Kidney (tissue), 14 donors: ENCODE results near the gene MYO16. TPM values are rescaled to one million over a fixed set of nuclear protein-coding genes. Genes with fewer than 3 reads are reported as not detected.

Experiments
- DNase-seq, 5 donors: peaks; one replicate each; pipeline ENCODE4 v3.0.0-alpha.2; 2013 to 2020
- FAIRE-seq: peaks from 2 replicates; lab custom pipeline; 2012; peaks lifted over from hg19 to GRCh38; lab: Jason Lieb, UNC
- H3K27ac ChIP-seq, 2 donors: one replicate each; pipeline ENCODE4 v1.7.0; 2013; ENCODE audit warnings: low read depth in 2 of 2, low read length in 2 of 2, inconsistent platforms in 1 of 2
- H3K27me3 ChIP-seq: one replicate; pipeline ENCODE4 v1.7.1; 2013; ENCODE audit warnings: low read length, inconsistent platforms; ENCODE audit not compliant: control insufficient read depth, insufficient read depth
- H3K36me3 ChIP-seq, 3 donors: one replicate each; pipeline versions ENCODE4 v1.7.0 to v1.7.1; 2013; ENCODE audit warnings: low read length in 3 of 3, control low read depth in 1 of 3, inconsistent platforms in 1 of 3; ENCODE audit not compliant: insufficient read depth in 3 of 3, control insufficient read depth in 2 of 3
- H3K4me1 ChIP-seq, 3 donors: one replicate each; pipeline versions ENCODE4 v1.7.0 to v1.7.1; 2013; ENCODE audit warnings: low read length in 3 of 3, inconsistent platforms in 1 of 3, low read depth in 1 of 3; ENCODE audit not compliant: control insufficient read depth in 2 of 3, insufficient read depth in 2 of 3
- H3K4me3 ChIP-seq, 3 donors: one replicate each; pipeline versions ENCODE4 v1.7.0 to v1.8.1; 2013; ENCODE audit warnings: low read length in 3 of 3, control low read depth in 1 of 3, inconsistent platforms in 1 of 3
- H3K9ac ChIP-seq, 3 donors: one replicate each; pipeline versions ENCODE4 v1.7.0 to v1.7.1; 2013; ENCODE audit warnings: low read length in 3 of 3, control low read depth in 1 of 3, inconsistent platforms in 1 of 3
- H3K9me3 ChIP-seq, 3 donors: one replicate each; pipeline versions ENCODE4 v1.7.0 to v1.7.1; 2013; ENCODE audit warnings: low read length in 3 of 3, control low read depth in 1 of 3, inconsistent platforms in 1 of 3; ENCODE audit not compliant: control insufficient read depth in 2 of 3, insufficient read depth in 1 of 3
- intact Hi-C: fragments of 100-400 bp; cut with DNase I; formaldehyde crosslinking; loops from one replicate; pipeline ENCODE4 v1.11.1; 2022
- polyA plus RNA-seq: library from polyadenylated mRNA; stranded (reverse); fragments of 350-450 nt; fragmentation: Illumina TruSeq; extraction: RNeasy Lipid Tissue Mini Kit (QIAGEN cat#74804); gene quantifications from one replicate; pipeline ENCODE4 v1.2.3, GENCODE V29; 2014; ENCODE audit warnings: low read depth, low replicate concordance; ENCODE audit not compliant: insufficient read depth
- total RNA-seq: library from RNA; stranded (reverse); fragmentation: NEBNext Ultra II Directional; extraction: Animal tissue kit (Norgen Biotek cat#: 25700); gene quantifications from one replicate; pipeline ENCODE4 v1.2.1, GENCODE V29; 2021
- TF ChIP-seq, protein P1 (sequence below): IDR thresholded peaks from 3 replicates; pipeline ENCODE4 v1.5.1; 2012; ENCODE audit warnings: mild to moderate bottlenecking, moderate library complexity, borderline replicate concordance; ENCODE audit not compliant: insufficient read depth; ENCODE audit errors: extremely low read depth
- donor health status: control.
- donor health status: control.
- donor health status: control.
- donor health status: control.
- donor health status: control.
- donor health status: DM: yes; HTN: yes; CAD: no.
- donor health status: Normal renal cell carcinoma (clear cell type).

The MYO16 gene
- total and polyA plus RNA-seq, 2 donors from 2014 or later = 0.22 to 0.43 TPM

DNA sequence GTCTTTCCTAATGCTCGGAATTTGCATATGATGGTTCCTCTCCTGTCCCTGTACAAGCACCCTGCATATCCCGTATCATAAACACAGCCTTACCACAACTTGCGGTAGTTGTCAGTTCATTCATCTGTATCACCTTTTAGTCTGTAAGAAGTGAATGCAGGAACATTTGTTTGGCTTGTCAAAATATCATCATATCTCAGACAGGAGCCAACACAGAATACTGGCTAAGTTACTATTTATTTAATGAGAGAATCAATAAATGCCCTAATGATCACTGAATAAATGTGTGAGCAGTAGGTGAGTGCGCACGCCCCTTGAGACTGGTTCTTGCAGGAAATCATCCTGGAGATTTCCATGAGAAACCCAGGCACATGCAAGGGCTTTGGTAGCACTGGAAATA lies 182.8 kb downstream of the MYO16 start:
- H3K4me1 ChIP-seq = no peaks in the 10 kb centered on the region
- no peaks in the 10 kb centered on the region for H3K36me3 ChIP-seq
- TF ChIP-seq, protein P1, sequence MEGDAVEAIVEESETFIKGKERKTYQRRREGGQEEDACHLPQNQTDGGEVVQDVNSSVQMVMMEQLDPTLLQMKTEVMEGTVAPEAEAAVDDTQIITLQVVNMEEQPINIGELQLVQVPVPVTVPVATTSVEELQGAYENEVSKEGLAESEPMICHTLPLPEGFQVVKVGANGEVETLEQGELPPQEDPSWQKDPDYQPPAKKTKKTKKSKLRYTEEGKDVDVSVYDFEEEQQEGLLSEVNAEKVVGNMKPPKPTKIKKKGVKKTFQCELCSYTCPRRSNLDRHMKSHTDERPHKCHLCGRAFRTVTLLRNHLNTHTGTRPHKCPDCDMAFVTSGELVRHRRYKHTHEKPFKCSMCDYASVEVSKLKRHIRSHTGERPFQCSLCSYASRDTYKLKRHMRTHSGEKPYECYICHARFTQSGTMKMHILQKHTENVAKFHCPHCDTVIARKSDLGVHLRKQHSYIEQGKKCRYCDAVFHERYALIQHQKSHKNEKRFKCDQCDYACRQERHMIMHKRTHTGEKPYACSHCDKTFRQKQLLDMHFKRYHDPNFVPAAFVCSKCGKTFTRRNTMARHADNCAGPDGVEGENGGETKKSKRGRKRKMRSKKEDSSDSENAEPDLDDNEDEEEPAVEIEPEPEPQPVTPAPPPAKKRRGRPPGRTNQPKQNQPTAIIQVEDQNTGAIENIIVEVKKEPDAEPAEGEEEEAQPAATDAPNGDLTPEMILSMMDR = no peak
- H3K27me3 ChIP-seq = no peaks in the 10 kb centered on the region
- H3K9me3 ChIP-seq = no peaks in the 10 kb centered on the region
- no peak overlapping the region for H3K9ac ChIP-seq
- FAIRE-seq (no peak), DNase-seq (no peak)
- intact Hi-C loops = no loop called here
- H3K4me3 ChIP-seq = no peak overlapping the region
- H3K27ac ChIP-seq = no peak overlapping the region

DNA sequence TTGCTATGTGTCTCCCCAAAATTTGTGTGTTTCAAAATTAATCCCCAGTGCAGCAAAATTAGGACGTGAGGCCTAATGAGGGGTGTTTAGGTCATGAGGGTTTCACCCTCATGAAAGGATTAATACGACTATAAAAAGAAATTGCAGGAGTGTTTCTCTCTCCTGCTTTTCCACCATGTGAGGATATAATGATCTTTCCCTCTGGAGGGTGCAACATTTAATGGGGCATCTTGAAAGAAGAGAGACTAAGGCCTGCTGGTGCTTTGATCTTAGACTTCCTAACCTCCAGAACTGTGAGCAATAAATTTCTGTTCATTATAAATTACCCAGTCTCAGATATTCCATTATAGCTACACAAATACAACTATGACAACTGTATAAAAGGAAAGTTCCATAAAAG lies 183.2 kb downstream of the MYO16 start:
- no peak overlapping the region for H3K27ac ChIP-seq
- intact Hi-C loops = no loop called here
- no peak overlapping the region for H3K9ac ChIP-seq
- H3K4me3 ChIP-seq = no peak overlapping the region
- no peaks in the 10 kb centered on the region for H3K27me3 ChIP-seq
- no peak for FAIRE-seq
- no peaks in the 10 kb centered on the region for H3K4me1 ChIP-seq
- DNase-seq = no peak
- no peaks in the 10 kb centered on the region for H3K9me3 ChIP-seq
- no peaks in the 10 kb centered on the region for H3K36me3 ChIP-seq
- TF ChIP-seq, protein P1 = no peak

DNA sequence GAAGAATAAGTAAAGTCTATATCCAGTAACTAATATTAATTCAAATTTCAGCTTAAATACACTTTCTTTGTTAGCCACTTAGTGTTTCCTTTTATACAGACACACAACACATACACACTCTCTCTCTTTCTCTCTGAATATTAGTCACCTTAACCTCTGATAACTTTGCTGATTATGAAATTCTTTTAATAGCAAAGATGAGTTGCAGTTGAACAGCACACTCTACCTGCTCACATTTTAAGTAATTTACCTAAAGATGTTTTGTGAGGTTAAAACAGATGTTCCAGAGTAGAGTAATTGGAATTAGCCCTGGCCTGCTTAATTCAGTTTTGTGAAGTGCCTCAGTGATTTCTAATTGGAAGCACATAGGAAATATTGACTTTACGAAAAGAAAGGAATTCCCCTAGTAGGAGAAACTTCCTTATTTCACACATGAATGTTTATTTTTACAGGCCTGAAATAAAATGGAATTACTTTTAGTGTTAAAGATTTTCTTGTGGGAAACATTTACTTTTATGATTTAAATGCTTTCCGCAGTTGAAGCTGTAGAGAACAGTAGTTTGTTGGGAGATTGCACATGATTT lies 184.3 kb downstream of the MYO16 start:
- FAIRE-seq = no peak
- Histone ChIP-seq H3K27me3 (no peaks in the 10 kb centered on the region), H3K9ac (no peak overlapping the region), H3K4me1 (no peaks in the 10 kb centered on the region), H3K4me3 (no peak overlapping the region), H3K27ac (no peak overlapping the region), H3K36me3 (no peaks in the 10 kb centered on the region), H3K9me3 (no peaks in the 10 kb centered on the region)
- intact Hi-C loops = no loop called here
- TF ChIP-seq, protein P1 = no peak
- DNase-seq = peak in 2 of 5 donors; percentile 42 to 60

DNA sequence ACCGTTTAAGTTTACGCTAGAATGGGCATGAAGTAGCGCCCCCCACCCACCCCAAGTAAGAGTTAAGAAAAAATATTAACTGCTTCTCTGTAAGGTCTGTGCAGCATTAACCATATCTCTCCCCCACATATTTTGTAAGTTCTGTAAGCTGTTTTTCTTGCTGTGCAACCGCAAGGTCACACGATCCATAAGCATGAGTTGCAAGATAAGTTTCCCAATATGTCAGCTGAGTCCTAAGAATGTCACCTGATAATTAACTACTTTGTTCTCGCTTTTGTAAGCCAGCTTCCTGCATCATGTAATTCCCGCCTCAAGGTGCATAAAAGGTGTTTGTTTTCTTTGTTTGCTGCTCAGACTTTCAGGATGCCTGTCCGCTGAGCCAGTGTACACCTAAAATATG lies 187.0 kb downstream of the MYO16 start:
- H3K36me3 ChIP-seq = no peaks in the 10 kb centered on the region
- intact Hi-C loops = no loop called here
- H3K27ac ChIP-seq = no peak overlapping the region
- TF ChIP-seq, protein P1 = no peak
- H3K9me3 ChIP-seq = no peaks in the 10 kb centered on the region
- peak in 1 of 5 donors; percentile 9 for DNase-seq
- no peaks in the 10 kb centered on the region for H3K27me3 ChIP-seq
- no peak overlapping the region for H3K9ac ChIP-seq
- no peaks in the 10 kb centered on the region for H3K4me1 ChIP-seq
- FAIRE-seq = no peak
- no peak overlapping the region for H3K4me3 ChIP-seq
